Omental fat pad (tissue), 4 donors: Measurements from ENCODE around the gene TTC3. TPM values are rescaled to one million over a fixed set of nuclear protein-coding genes. Genes with fewer than 3 reads are reported as not detected.

Experiments
- ATAC-seq: fragments of 150-250 bp; one replicate; pipeline ENCODE4 v1.9.1; 2016; ENCODE audit warnings: mild to moderate bottlenecking, moderate library complexity; ENCODE audit not compliant: low FRiP score
- DNase-seq: peaks from one replicate; pipeline ENCODE4 v3.0.0-alpha.2; 2019; ENCODE audit warnings: low spot score
- CTCF ChIP-seq, 3 donors: fragments of 450-650 bp; IDR thresholded peaks; one replicate each; pipeline ENCODE4 v1.5.1; 2016 to 2017; ENCODE audit warnings: antibody characterized with exemption in 3 of 3, mild to moderate bottlenecking in 3 of 3, moderate library complexity in 2 of 3
- total RNA-seq, 4 donors: library from RNA; depleted of rRNA; stranded (reverse); fragments of >200 nt; gene quantifications; one replicate each; pipeline ENCODE4 v1.1.0, GENCODE V29; 2016

TTC3 gene
- total RNA-seq, 4 donors from 2014 or later = 95.4 to 241 (median 148) TPM

DNA sequence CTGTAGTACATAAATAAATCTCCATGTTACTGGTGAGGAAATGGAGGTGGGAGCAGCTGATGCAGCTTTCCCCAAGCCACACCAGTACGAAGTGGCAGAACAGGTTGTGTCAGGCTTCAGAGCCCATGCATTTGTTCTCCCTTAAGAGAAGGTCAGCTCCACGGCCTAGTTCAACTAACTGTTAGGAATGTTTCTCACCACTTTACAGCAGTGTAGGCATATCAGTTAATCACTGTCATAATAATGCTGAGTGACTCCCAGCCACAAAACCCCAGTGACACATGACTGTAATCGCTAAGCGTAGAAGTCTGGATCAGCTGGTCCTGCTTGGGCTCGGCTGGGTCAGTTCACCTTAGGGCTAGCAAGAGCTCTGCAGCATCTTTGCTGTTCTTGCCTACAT is 103.7 kb downstream of the TTC3 start:
- DNase-seq = no peak
- no peak for ATAC-seq
- TF ChIP-seq CTCF (IDR thresholded peaks at IDR 0.05) = no peak

- no peak for DNase-seq
- no peak for ATAC-seq
- no peak for TF ChIP-seq CTCF (IDR thresholded peaks at IDR 0.05)
Measured at GRCh38 chr21:37181059-37181458, 108.0 kb downstream of the TTC3 start.

- ATAC-seq (no peak), DNase-seq (no peak)
- TF ChIP-seq CTCF (IDR thresholded peaks at IDR 0.05) = no peak
Measured at GRCh38 chr21:37182222-37182621, 109.2 kb downstream of the TTC3 start.

DNA sequence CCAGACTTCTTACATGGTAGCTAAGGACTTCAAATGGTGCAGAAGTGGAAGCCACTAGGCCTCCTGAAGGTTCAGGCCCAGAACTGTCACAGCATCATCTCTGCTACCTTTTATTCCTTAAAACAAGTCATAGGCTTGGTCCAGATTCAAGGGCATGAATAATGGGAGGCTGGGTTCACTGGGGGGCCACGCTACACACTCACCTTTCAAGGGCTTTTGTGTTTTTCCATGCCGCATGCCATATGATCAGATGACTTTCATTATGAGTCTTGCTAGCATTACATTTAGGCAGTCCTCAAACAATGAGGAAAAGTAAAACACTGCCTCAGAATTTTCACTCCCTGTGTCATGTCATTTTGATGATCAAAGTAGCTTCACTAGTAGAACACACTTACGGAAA is 110.7 kb downstream of the TTC3 start:
- DNase-seq (no peak), ATAC-seq (no peak)
- TF ChIP-seq CTCF (IDR thresholded peaks at IDR 0.05) = no peak

GRCh38 chr21:37184784-37185593 is 111.9 kb downstream of the TTC3 start:
- ATAC-seq = no peak
- DNase-seq = no peak
- TF ChIP-seq CTCF (IDR thresholded peaks at IDR 0.05) = no peak

DNA sequence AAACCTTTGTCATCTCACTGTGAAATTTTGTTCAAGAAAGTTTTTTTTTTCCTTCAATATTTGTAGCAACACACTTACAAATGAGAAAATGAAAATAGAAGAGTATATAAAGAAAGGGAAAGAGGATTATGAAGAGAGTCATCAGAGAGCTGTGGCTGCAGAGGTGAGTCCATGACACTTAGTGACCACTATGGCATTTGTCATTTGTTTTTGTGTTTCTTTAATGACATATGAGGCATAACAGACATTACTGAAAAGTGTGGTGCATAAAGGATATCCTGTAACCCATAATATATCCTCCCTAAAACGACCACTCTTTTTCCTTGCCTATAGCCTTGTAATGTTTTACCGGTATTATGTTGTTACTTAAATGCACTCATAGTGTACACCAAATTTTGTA is 113.9 kb downstream of the TTC3 start:
- TF ChIP-seq CTCF (IDR thresholded peaks at IDR 0.05) = no peak
- DNase-seq (no peak), ATAC-seq (no peak)

GRCh38 chr21:37188825-37189224 is 115.8 kb downstream of the TTC3 start:
- ATAC-seq = no peak

More at GRCh38 chr21:37188825-37189224, 115.8 kb downstream of the TTC3 start:
- no peak for TF ChIP-seq CTCF (IDR thresholded peaks at IDR 0.05)
- no peak for DNase-seq
